Thyroid gland (tissue), 4 donors: ENCODE measurements around the gene SEPTIN8. TPM values are rescaled to one million over a fixed set of nuclear protein-coding genes. Genes with fewer than 3 reads are reported as not detected.

Experiments
- DNase-seq, 2 donors: peaks; one replicate each; pipeline ENCODE4 v3.0.0-alpha.2; 2019
- H3K27ac ChIP-seq, 3 donors: fragments of 200-600 bp; sonication (generic); 1 replicate in 2 of 3; 2 replicates in 1 of 3; pipeline ENCODE4 v1.5.1; 2016 to 2019; ENCODE audit warnings: mild to moderate bottlenecking in 1 of 3, moderate library complexity in 1 of 3
- H3K27me3 ChIP-seq: fragments of 200-600 bp; sonication (generic); one replicate; pipeline ENCODE4 v1.5.1; 2019
- H3K36me3 ChIP-seq, 2 donors: fragments of 200-600 bp; sonication (generic); one replicate each; pipeline ENCODE4 v1.5.1; 2016 to 2019
- H3K4me1 ChIP-seq, 2 donors: fragments of 200-600 bp; sonication (generic); one replicate each; pipeline ENCODE4 v1.5.1; 2017 to 2019
- H3K4me3 ChIP-seq, 3 donors: fragments of 200-600 bp; sonication (generic); replicated peaks in 1 of 3; 1 replicate in 2 of 3; 2 replicates in 1 of 3; pipeline ENCODE4 v1.5.1; 2016; ENCODE audit warnings: mild to moderate bottlenecking in 1 of 3
- H3K9me3 ChIP-seq: fragments of 200-600 bp; sonication (generic); one replicate; pipeline ENCODE4 v1.5.1; 2017
- POLR2A ChIP-seq, 2 donors: fragments of 450-650 bp; IDR thresholded peaks; one replicate each; pipeline ENCODE4 v1.6.1; 2017; ENCODE audit warnings: antibody characterized with exemption in 2 of 2, mild to moderate bottlenecking in 2 of 2, moderate library complexity in 1 of 2
- WGBS, 2 donors: methylation state at CpG; one replicate each; pipeline ENCODE4 v1.1.5; 2017; 5-methylcytosine and 5-hydroxymethylcytosine counted together
- intact Hi-C: fragments of 100-400 bp; cut with DNase I; formaldehyde crosslinking; loops from one replicate; pipeline ENCODE4 v1.15.1; 2023
- total RNA-seq, 4 donors: library from RNA; depleted of rRNA; stranded (reverse); fragments of >200 nt; gene quantifications; one replicate each; pipeline ENCODE4 v1.2.3, GENCODE V29; 2016
- TF ChIP-seq, protein P1 (sequence below), 6 experiments: fragments of 200-600 bp in 3 of 6; fragments of 450-650 bp in 3 of 6; sonication (generic) in 3 of 6; IDR thresholded peaks; one replicate each; pipeline ENCODE4 v1.5.1; 2016 to 2019; ENCODE audit warnings: antibody characterized with exemption in 6 of 6, mild to moderate bottlenecking in 2 of 6, inconsistent platforms in 1 of 6, moderate library complexity in 1 of 6

SEPTIN8 gene
- total RNA-seq, 4 donors from 2014 or later: 41.9 to 57.7 (median 46.7) TPM

DNA sequence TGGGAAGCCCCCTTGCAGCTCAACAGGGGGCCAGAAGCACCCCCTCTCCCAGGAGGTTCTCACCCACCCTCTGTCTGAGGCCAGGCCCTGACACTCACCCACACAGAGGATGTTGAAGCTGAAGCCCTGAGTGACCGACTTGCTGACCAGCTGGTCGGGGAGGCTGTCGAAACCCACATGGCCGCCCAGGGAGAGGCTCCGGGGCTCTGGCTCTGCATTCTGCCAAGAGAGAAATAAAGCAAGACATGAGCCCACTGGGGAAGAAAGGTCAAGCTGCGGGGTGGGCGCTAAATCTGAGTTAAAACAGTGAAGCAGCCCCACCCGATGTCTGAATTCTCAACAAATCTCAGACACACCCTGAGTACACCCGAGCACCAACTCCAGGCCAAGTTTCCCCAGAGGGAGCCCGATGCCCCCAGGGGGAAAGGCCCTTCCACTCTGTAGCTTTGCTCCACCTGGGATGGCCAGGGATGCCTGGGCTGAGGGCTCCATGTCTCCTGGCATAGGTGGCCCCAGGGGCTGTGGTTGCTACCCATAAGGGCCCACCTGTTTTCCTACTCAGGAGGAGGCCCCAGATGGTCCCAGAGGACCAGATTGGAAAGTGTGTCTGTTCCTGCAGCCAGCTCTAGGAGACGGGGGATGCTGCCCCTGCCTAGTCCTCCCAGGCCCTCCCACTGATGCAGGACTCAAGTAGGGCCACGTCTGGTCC lies 11.6 kb downstream of the SEPTIN8 start:
- Histone ChIP-seq H3K27ac (no peak overlapping the region), H3K36me3 (peaks cover 35 to 42% of the 10 kb centered on the region in 2 donors), H3K4me3 (no peak overlapping the region), H3K4me1 (peaks cover 15 to 36% of the 10 kb centered on the region in 2 donors), H3K9me3 (no peaks in the 10 kb centered on the region), H3K27me3 (no peaks in the 10 kb centered on the region)
- no peak for TF ChIP-seq POLR2A (IDR thresholded peaks at IDR 0.05)
- TF ChIP-seq, protein P1, sequence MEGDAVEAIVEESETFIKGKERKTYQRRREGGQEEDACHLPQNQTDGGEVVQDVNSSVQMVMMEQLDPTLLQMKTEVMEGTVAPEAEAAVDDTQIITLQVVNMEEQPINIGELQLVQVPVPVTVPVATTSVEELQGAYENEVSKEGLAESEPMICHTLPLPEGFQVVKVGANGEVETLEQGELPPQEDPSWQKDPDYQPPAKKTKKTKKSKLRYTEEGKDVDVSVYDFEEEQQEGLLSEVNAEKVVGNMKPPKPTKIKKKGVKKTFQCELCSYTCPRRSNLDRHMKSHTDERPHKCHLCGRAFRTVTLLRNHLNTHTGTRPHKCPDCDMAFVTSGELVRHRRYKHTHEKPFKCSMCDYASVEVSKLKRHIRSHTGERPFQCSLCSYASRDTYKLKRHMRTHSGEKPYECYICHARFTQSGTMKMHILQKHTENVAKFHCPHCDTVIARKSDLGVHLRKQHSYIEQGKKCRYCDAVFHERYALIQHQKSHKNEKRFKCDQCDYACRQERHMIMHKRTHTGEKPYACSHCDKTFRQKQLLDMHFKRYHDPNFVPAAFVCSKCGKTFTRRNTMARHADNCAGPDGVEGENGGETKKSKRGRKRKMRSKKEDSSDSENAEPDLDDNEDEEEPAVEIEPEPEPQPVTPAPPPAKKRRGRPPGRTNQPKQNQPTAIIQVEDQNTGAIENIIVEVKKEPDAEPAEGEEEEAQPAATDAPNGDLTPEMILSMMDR (IDR thresholded peaks at IDR 0.05): no peak
- no peak for DNase-seq
- intact Hi-C loops: no loop called here
- 89% methylated on average over 10 to 12 of the region's 12 CpGs for WGBS, 2 donors

DNA sequence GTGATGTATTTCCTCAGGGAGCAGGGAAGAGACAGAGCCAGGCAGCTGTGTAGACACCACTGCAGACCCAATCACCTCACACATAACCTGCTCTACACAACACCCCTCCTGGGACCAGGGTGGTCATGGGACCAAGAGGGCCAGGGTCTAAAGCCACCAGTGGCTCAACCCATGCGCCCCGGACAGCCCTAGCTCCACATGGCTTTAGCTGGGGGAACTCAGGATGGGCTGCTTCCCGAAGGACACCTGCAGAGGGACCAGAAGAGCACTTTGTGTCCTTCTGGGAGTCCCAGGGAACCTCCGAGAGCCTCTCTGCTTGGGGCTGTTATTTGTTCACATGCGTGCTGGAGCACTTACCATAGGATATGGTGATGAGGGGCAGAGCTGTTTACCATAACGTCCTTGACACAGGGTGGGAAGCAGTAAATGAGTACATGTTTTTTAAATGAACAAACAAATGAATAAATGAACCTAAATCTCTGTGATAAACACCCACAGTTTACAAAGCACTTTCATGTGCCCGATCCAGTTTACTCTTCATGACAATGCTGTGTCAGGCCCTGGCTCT lies 12.3 kb downstream of the SEPTIN8 start:
- DNase-seq: no peak
- no peaks in the 10 kb centered on the region for H3K9me3 ChIP-seq
- H3K27ac ChIP-seq: no peak overlapping the region
- H3K36me3 ChIP-seq: peaks cover 42 to 49% of the 10 kb centered on the region in 2 donors
- H3K4me3 ChIP-seq: no peak overlapping the region
- 92 to 93% methylated on average over 7 of the region's 7 CpGs for WGBS, 2 donors
- no peaks in the 10 kb centered on the region for H3K27me3 ChIP-seq
- TF ChIP-seq POLR2A (IDR thresholded peaks at IDR 0.05): no peak
- TF ChIP-seq, protein P1 (IDR thresholded peaks at IDR 0.05): no peak
- H3K4me1 ChIP-seq: peaks cover 12 to 33% of the 10 kb centered on the region in 2 donors
- intact Hi-C loops: no loop called here

DNA sequence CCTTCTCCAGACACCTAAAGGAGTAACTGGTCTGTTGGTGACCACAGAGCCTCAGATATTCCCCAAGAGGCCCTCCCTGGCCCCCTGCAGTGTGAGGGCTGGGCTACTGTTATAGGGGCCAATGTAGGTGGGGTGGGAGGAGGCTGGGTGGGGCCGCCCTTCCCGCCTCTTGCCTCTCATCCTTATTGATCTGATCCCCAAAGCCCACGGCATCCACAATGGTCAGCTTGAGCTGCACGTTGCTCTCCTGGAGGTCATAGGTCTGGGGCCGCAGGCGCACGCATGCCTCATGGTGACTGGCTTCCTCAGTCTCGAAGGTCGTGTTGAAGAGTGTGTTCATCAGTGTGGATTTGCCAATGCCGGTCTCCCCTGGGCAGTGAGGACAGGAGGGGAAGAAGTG lies 13.0 kb downstream of the SEPTIN8 start:
- H3K27me3 ChIP-seq: no peaks in the 10 kb centered on the region
- 97% methylated on average over 10 of the region's 10 CpGs for WGBS, 2 donors
- TF ChIP-seq, protein P1 (IDR thresholded peaks at IDR 0.05): no peak
- TF ChIP-seq POLR2A (IDR thresholded peaks at IDR 0.05): no peak
- no peak overlapping the region for H3K27ac ChIP-seq
- H3K4me3 ChIP-seq: no peak overlapping the region
- no peak for DNase-seq
- no peaks in the 10 kb centered on the region for H3K9me3 ChIP-seq
- peaks cover 46 to 50% of the 10 kb centered on the region in 2 donors for H3K36me3 ChIP-seq
- intact Hi-C loops: no loop called here
- peaks cover 12 to 27% of the 10 kb centered on the region in 2 donors for H3K4me1 ChIP-seq

DNA sequence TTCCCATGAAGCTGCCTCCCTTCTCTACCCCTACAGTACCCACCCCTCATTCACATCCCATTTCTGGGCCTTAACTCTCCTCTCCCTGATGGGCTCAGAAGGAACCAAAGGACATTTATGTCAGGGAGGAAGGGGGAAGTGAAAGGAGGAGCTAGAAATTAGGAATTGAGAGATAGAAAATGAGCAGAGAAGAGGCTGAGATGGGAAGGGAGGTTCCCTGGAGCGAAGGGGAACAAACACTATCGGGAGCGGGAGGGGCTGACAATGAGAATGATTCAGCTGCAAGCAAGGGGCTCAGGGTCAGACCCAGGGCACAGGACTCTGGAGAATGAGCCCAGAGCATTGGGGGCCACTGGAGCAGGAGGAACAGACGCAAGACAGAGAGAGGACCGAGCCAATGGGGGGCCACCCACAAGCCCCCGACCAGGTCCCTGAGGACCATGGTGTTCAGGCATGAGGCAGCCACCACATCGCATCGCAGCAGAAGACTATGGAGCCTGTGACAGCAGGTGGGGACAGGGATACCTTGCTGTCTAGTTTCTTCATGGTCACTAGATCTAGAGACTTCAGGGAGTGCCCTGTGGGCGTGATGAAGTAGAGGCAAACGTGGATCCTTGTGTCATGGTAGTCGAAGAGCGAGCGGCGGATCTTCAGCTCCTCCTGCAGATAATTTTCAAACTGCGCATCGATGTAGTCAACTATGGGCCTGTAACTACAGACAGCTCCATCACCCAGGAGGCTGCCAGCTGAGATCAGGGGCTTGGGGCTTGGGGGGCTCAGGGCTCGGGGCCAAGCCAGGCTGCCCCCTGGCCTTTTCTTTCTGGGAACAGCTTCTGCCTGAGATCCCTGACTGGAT lies 13.6 kb downstream of the SEPTIN8 start:
- peaks cover 53 to 56% of the 10 kb centered on the region in 2 donors for H3K36me3 ChIP-seq
- H3K4me1 ChIP-seq: peaks cover 12 to 21% of the 10 kb centered on the region in 2 donors
- intact Hi-C loops: no loop called here
- H3K27me3 ChIP-seq: no peaks in the 10 kb centered on the region
- 94 to 95% methylated on average over 14 to 16 of the region's 17 CpGs for WGBS, 2 donors
- no peaks in the 10 kb centered on the region for H3K9me3 ChIP-seq
- H3K27ac ChIP-seq: no peak overlapping the region
- TF ChIP-seq, protein P1 (IDR thresholded peaks at IDR 0.05): no peak
- TF ChIP-seq POLR2A (IDR thresholded peaks at IDR 0.05): no peak
- H3K4me3 ChIP-seq: no peak overlapping the region
- DNase-seq: no peak
